WTC11 (cell line): Measurements from ENCODE around the gene HMBS. TPM values are rescaled to one million over a fixed set of nuclear protein-coding genes. Genes with fewer than 3 reads are reported as not detected.

Source experiments
- ATAC-seq: fragments of 200-7000 bp; cut with Tn5 transposase; 2 replicates; pipeline ENCODE4 v1.10.0; 2021; ENCODE audit warnings: mild to moderate bottlenecking, moderate library complexity
- CTCF ChIA-PET: fragments of 300-600 bp; sonication (Branson Sonifier 250); formaldehyde crosslinking; loops from one replicate; lab custom pipeline; 2021; ENCODE audit warnings: antibody characterized with exemption; lab: Charles Lee
- POLR2A ChIA-PET: fragments of 350-600 bp; sonication (Branson Sonifier 250); formaldehyde crosslinking; loops from one replicate; lab custom pipeline; 2021; ENCODE audit warnings: antibody characterized with exemption; lab: Charles Lee
- DNase-seq: peaks from one replicate; pipeline ENCODE4 v3.0.0; 2021; ENCODE audit warnings: low spot score
- H3K27ac Mint-ChIP-seq: 2 replicates; pipeline ENCODE4 v1.8.0; 2021; ENCODE audit warnings: mixed read lengths
- H3K27me3 Mint-ChIP-seq: 2 replicates; pipeline ENCODE4 v1.8.0; 2021; ENCODE audit warnings: low read depth, mild to moderate bottlenecking, moderate library complexity, mixed read lengths
- H3K36me3 Mint-ChIP-seq: 2 replicates; pipeline ENCODE4 v1.8.0; 2021; ENCODE audit warnings: mixed read lengths
- H3K4me1 Mint-ChIP-seq: 2 replicates; pipeline ENCODE4 v1.8.0; 2022; ENCODE audit warnings: mixed read lengths
- H3K4me3 Mint-ChIP-seq: 2 replicates; pipeline ENCODE4 v1.8.0; 2021; ENCODE audit warnings: mild to moderate bottlenecking, moderate library complexity, mixed read lengths
- H3K9me3 Mint-ChIP-seq: 2 replicates; pipeline ENCODE4 v1.8.0; 2021; ENCODE audit warnings: mixed read lengths
- AFF4 ChIP-seq: sonication (generic); formaldehyde crosslinking; IDR thresholded peaks from 2 replicates; pipeline ENCODE4 v1.8.1; 2023; ENCODE audit warnings: mild to moderate bottlenecking, missing genetic modification reagents, borderline replicate concordance
- AR ChIP-seq: fragments of 250-450 bp; sonication (Bioruptor Pico); IDR thresholded peaks from 2 replicates; pipeline ENCODE4 v1.9.0; 2021; ENCODE audit warnings: mild to moderate bottlenecking
- ATF1 ChIP-seq: sonication (generic); formaldehyde crosslinking; IDR thresholded peaks from 2 replicates; pipeline ENCODE4 v1.8.1; 2023; ENCODE audit warnings: mild to moderate bottlenecking, moderate library complexity, missing genetic modification reagents
- CREB1 ChIP-seq: sonication (generic); formaldehyde crosslinking; IDR thresholded peaks from 2 replicates; pipeline ENCODE4 v1.8.0; 2023; ENCODE audit warnings: mild to moderate bottlenecking, missing genetic modification reagents
- CTCF ChIP-seq: fragments of 200-600 bp; IDR thresholded peaks from 2 replicates; pipeline ENCODE4 v1.8.0; 2022; ENCODE audit warnings: antibody characterized with exemption
- FOXK1 ChIP-seq: sonication (generic); formaldehyde crosslinking; IDR thresholded peaks from 2 replicates; pipeline ENCODE4 v1.8.0; 2022; ENCODE audit warnings: mild to moderate bottlenecking, moderate library complexity, missing genetic modification reagents
- NFE2L1 ChIP-seq: sonication (generic); formaldehyde crosslinking; IDR thresholded peaks from 2 replicates; pipeline ENCODE4 v1.8.1; 2023; ENCODE audit warnings: missing genetic modification reagents
- NR2C2 ChIP-seq: sonication (generic); formaldehyde crosslinking; IDR thresholded peaks from 2 replicates; pipeline ENCODE4 v1.8.0; 2022; ENCODE audit warnings: mild to moderate bottlenecking, missing genetic modification reagents
- OVOL2 ChIP-seq: fragments of 250-450 bp; sonication (Bioruptor Pico); IDR thresholded peaks from 2 replicates; pipeline ENCODE4 v1.9.0; 2021; ENCODE audit warnings: mild to moderate bottlenecking, borderline replicate concordance
- PREB ChIP-seq: sonication (generic); formaldehyde crosslinking; IDR thresholded peaks from 2 replicates; pipeline ENCODE4 v1.8.1; 2022; ENCODE audit warnings: mild to moderate bottlenecking, missing genetic modification reagents, moderate library complexity, borderline replicate concordance
- SOX15 ChIP-seq: fragments of 250-450 bp; sonication (Bioruptor Pico); IDR thresholded peaks from 2 replicates; pipeline ENCODE4 v1.9.0; 2021; ENCODE audit warnings: mild to moderate bottlenecking
- TP53 ChIP-seq: sonication (generic); formaldehyde crosslinking; IDR thresholded peaks from 2 replicates; pipeline ENCODE4 v1.8.1; 2023; ENCODE audit warnings: mild to moderate bottlenecking, missing genetic modification reagents
- ZNF121 ChIP-seq: sonication (generic); formaldehyde crosslinking; IDR thresholded peaks from 2 replicates; pipeline ENCODE4 v1.8.0; 2023; ENCODE audit warnings: missing genetic modification reagents
- ZNF219 ChIP-seq: sonication (generic); formaldehyde crosslinking; IDR thresholded peaks from 2 replicates; pipeline ENCODE4 v1.8.0; 2023; ENCODE audit warnings: missing genetic modification reagents, mild to moderate bottlenecking, borderline replicate concordance
- ZNF232 ChIP-seq: sonication (generic); formaldehyde crosslinking; IDR thresholded peaks from 2 replicates; pipeline ENCODE4 v1.8.0; 2022; ENCODE audit warnings: mild to moderate bottlenecking, missing genetic modification reagents
- total RNA-seq: library from RNA; stranded (reverse); gene quantifications from 3 replicates; pipeline ENCODE4 v1.2.3, GENCODE V29; 2021
- TF ChIP-seq, protein P1 (sequence below): sonication (generic); formaldehyde crosslinking; IDR thresholded peaks from 2 replicates; pipeline ENCODE4 v1.8.1; 2022; ENCODE audit warnings: missing genetic modification reagents, borderline replicate concordance
- TF ChIP-seq, protein P2 (sequence below): sonication (generic); formaldehyde crosslinking; IDR thresholded peaks from 2 replicates; pipeline ENCODE4 v1.8.0; 2022; ENCODE audit warnings: mild to moderate bottlenecking, missing genetic modification reagents
- TF ChIP-seq, protein P3 (sequence below): sonication (generic); formaldehyde crosslinking; IDR thresholded peaks from 2 replicates; pipeline ENCODE4 v1.8.1; 2023; ENCODE audit warnings: mild to moderate bottlenecking, missing genetic modification reagents

The HMBS gene
- total RNA-seq, 1 experiment from 2014 or later, result 62.3 TPM

- TF ChIP-seq, protein P1, sequence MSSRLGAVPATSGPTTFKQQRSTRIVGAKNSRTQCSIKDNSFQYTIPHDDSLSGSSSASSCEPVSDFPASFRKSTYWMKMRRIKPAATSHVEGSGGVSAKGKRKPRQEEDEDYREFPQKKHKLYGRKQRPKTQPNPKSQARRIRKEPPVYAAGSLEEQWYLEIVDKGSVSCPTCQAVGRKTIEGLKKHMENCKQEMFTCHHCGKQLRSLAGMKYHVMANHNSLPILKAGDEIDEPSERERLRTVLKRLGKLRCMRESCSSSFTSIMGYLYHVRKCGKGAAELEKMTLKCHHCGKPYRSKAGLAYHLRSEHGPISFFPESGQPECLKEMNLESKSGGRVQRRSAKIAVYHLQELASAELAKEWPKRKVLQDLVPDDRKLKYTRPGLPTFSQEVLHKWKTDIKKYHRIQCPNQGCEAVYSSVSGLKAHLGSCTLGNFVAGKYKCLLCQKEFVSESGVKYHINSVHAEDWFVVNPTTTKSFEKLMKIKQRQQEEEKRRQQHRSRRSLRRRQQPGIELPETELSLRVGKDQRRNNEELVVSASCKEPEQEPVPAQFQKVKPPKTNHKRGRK (CRISPR knock-in tag), result no peak
- no peak for TF ChIP-seq OVOL2 (CRISPR knock-in tag)
Measured at GRCh38 chr11:119042927-119043326, 41.8 kb upstream of the HMBS start (continued).

DNA sequence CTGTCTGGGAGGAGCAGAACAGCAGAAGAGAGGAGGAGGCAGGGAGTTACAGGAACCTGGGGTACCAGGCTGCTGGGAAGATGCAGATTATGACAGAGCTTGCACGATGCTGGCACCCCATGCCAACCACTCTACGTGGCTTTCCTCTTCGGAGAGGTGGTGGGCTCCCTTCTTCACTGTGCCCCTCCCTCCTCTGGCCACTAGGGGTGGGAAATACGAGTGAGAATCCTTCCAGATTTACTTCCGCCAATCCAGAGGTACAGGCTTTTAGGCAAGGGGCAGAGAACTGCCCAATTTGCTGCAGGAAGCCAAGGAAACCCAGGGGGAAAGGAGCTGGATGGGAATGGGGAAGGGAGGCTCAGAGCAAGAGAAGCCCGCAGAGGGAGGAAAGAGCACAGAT is 40.0 kb upstream of the HMBS start:
- CTCF ChIA-PET, result interaction anchor here (1.0 kb wide), 1 partner anchor 26 kb away, joined by 3 read pairs; no protein-coding TSS in a partner anchor
- ATAC-seq (peak; percentile 83), DNase-seq (peak; percentile 41)
- TF ChIP-seq CTCF, result peak; percentile 36
- TF ChIP-seq AR (CRISPR knock-in tag), result no peak
- Mint-ChIP-seq H3K9me3 (no peaks in the 10 kb centered on the region), H3K27me3 (no peaks in the 10 kb centered on the region), H3K27ac (peak overlapping the region; percentile 54), H3K4me1 (peaks cover 11% of the 10 kb centered on the region), H3K36me3 (peaks cover 45% of the 10 kb centered on the region), H3K4me3 (no peak overlapping the region)
- POLR2A ChIA-PET, result no interaction called here

DNA sequence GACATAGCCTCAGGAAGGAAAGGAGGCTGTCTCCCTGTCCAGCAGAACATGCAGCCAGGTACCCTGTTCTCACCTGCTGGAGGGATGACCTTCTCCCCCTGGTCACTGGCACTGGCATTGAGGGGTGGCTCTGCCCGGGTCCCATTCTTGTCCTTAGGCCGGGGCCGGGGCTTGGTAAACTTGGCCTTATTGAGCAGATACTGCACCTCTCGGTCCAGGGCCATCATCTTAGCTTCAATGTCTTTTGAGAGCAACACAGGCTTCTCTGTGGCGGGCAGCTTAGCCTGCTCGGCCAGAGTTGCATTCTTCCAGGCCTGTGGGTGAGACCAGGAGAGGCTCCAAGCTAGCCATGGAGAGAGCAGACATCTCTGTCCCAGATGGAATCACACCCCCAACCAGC is 38.2 kb upstream of the HMBS start:
- DNase-seq, result no peak

More for the DNA sequence above, 38.2 kb upstream of the HMBS start:
- POLR2A ChIA-PET, result interaction anchor here (2.1 kb wide), 1 partner anchor 10 kb away, joined by 8 read pairs; no protein-coding TSS in a partner anchor
- TF ChIP-seq ATF1 (CRISPR knock-in tag), result no peak
- TF ChIP-seq FOXK1 (CRISPR knock-in tag), result no peak
- TF ChIP-seq ZNF219 (CRISPR knock-in tag), result no peak
- TF ChIP-seq ZNF121 (CRISPR knock-in tag), result no peak
- TF ChIP-seq NR2C2 (CRISPR knock-in tag), result no peak
- TF ChIP-seq AFF4 (CRISPR knock-in tag), result no peak
- no peak for TF ChIP-seq NFE2L1 (CRISPR knock-in tag)
- TF ChIP-seq CREB1 (CRISPR knock-in tag), result no peak
- TF ChIP-seq, protein P2, sequence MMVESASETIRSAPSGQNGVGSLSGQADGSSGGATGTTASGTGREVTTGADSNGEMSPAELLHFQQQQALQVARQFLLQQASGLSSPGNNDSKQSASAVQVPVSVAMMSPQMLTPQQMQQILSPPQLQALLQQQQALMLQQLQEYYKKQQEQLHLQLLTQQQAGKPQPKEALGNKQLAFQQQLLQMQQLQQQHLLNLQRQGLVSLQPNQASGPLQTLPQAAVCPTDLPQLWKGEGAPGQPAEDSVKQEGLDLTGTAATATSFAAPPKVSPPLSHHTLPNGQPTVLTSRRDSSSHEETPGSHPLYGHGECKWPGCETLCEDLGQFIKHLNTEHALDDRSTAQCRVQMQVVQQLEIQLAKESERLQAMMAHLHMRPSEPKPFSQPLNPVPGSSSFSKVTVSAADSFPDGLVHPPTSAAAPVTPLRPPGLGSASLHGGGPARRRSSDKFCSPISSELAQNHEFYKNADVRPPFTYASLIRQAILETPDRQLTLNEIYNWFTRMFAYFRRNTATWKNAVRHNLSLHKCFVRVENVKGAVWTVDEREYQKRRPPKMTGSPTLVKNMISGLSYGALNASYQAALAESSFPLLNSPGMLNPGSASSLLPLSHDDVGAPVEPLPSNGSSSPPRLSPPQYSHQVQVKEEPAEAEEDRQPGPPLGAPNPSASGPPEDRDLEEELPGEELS (CRISPR knock-in tag), result no peak
- no peak for TF ChIP-seq SOX15
- no peak for TF ChIP-seq ZNF232 (CRISPR knock-in tag)
- TF ChIP-seq, protein P3, sequence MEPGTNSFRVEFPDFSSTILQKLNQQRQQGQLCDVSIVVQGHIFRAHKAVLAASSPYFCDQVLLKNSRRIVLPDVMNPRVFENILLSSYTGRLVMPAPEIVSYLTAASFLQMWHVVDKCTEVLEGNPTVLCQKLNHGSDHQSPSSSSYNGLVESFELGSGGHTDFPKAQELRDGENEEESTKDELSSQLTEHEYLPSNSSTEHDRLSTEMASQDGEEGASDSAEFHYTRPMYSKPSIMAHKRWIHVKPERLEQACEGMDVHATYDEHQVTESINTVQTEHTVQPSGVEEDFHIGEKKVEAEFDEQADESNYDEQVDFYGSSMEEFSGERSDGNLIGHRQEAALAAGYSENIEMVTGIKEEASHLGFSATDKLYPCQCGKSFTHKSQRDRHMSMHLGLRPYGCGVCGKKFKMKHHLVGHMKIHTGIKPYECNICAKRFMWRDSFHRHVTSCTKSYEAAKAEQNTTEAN (CRISPR knock-in tag), result no peak
- TF ChIP-seq PREB (CRISPR knock-in tag), result no peak
- no peak for TF ChIP-seq TP53 (CRISPR knock-in tag)
- TF ChIP-seq, all 79 proteins: peak for 0
- Mint-ChIP-seq H3K27me3 (no peaks in the 10 kb centered on the region), H3K9me3 (no peaks in the 10 kb centered on the region), H3K36me3 (peaks cover 56% of the 10 kb centered on the region), H3K4me3 (no peak overlapping the region), H3K27ac (no peak overlapping the region), H3K4me1 (peaks cover 7% of the 10 kb centered on the region)
- CTCF ChIA-PET, result no interaction called here
- ATAC-seq, result no peak
